ENCODE results near the gene LILRA1.
"Not testable (repeated sequence)": the region's sequence is repeated elsewhere in the genome, so short reads cannot be mapped to it uniquely, and the experiment has no call there.

LILRA1 gene

GRCh38 chr19:54593445-54593844 is at the start of gene LILRA1:
Gene LILRA1 (plus strand): TSS chr19:54593632. CDS start chr19:54594245, 613 bp downstream.
- not testable (repeated sequence) for DNase-seq

GRCh38 chr19:54548806-54549205 is 44.6 kb upstream of the LILRA1 start:
- no peak for DNase-seq

GRCh38 chr19:54549224-54549623 is 44.2 kb upstream of the LILRA1 start:
- DNase-seq = no peak

GRCh38 chr19:54551293-54551692 is 42.1 kb upstream of the LILRA1 start:
- DNase-seq = no peak

DNA sequence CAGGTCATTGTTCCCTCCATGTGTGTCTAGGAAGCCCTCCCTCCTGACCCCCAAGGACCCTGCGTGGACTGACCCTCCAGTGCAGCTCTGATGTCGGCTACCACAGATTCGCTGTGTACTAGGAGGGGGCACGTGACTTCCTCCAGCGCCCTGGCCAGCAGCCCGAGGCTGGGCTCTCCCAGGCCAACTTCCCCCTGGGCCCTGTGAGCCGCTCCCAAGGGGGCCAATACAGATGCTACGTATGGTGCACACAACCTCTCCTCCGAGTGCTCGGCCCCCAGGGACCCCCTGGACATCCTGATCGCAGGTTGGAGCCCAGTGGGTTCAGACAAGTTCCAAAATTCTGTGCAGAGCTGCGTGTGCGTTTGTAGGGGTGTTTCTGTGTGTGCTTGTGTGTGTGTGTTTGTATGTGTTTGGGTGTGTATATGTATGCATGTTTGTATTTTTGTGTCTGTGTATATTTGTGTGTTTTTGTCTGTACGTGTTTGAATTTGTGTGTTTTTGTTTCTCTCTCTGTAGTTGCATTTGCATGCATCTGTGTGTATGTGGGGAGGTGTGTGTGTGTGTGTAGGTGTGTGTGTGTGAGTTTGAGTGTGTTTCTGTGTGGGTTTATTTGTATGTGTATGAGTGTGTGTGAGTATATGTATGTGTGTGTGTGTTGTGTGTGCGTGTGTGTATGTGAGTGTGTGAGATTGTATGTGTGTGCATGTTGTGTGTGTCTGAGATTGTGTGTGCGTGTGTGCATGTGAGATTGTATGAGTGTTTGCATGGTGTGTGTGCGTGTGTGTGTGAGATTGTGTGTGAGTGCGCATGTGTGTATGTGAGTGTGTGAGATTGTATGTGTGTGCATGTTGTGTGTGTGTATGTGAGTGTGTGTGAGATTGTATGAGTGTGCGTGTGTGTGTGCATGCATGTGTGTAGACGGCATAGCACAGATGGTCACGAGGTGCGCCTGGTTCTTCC is 41.2 kb upstream of the LILRA1 start:
- no peak for DNase-seq

- DNase-seq = no peak
Observed at GRCh38 chr19:54552913-54553310, 40.5 kb upstream of the LILRA1 start.

DNA sequence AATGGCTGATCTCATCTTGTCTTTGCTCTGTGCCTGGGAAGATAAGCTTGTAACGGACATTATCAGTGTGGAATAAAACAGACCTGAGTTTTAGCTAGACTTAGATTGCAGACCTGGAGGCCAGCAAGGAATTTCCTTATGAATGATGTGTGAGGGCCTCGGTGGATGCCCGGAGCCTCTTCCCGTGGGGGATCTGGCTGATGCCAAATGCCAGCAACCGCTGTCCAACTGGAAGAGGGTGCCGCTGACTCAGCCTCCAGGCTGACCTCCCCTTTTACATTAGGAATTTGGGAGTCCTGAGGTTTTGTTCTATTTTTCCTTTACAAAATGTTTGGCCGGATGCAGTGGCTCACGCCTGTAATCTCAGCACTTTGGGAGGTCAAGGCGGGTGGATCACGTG is 39.4 kb upstream of the LILRA1 start:
- DNase-seq = no peak

- DNase-seq = no peak
Observed at GRCh38 chr19:54554896-54555295, 38.5 kb upstream of the LILRA1 start.

DNA sequence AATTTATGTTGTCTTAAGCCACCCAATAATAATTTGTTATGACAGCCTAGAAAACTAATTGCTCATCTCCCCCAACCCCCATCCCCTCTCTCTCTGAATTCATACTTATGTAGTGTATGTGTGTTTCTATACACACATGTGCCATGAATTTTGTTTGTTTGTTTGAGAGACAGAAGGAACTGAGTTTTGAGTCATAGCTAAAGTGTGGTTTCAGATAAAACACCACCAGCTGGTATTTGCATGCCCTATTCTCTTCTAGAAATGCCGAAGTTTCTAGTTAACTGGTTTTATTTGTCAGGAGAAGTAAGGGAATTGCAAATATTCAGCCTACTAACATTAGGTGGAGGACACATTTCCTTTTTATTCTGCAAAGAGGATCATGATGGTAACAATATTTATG is 37.2 kb upstream of the LILRA1 start:
- DNase-seq = no peak

- DNase-seq = no peak
Observed at GRCh38 chr19:54558339-54558738, 35.1 kb upstream of the LILRA1 start.

DNA sequence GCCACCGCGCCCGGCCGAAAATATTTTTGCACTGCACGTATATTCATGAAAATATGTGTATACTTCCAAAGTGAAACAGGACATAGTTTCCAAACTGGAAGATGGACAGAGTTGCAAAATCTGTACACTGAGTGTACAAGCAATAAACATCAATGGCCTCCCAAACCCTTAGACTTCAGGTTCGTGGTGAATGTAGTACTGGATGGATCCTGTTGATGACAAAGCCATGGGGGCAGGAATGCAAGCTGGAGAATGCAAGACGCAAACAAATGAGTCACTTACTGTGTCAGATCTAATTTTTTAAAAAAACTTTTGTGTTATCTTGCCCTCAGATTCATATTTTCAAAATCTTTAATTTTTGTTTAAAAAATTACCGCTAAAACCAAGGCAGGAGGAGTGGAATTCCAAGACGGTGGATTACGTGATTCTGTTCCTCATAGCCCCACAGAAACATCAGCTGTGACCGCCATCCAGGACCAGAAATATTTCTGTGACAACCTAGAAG is 32.5 kb upstream of the LILRA1 start:
- DNase-seq = no peak

DNA sequence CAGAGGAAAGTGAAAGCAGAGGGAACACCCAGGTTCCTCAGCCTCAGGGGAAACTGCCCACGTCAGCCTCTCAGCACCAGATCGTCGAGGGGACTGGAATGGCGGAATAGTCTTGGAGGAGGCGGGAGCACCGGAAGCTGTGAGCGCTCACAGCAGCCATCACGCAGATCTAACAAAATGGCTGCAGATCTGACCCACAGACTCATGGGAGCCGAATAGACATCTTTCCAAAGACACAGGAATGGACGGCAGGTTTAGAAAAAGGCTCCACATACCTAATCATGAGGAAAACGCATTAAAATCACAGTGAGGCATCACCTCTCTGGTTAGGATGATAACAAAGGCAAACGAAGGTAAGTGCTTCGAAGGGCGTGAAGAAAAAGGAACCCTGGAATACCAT is 31.6 kb upstream of the LILRA1 start:
- DNase-seq = no peak

- not testable (repeated sequence) for DNase-seq
Observed at GRCh38 chr19:54563206-54563605, 30.2 kb upstream of the LILRA1 start.

DNA sequence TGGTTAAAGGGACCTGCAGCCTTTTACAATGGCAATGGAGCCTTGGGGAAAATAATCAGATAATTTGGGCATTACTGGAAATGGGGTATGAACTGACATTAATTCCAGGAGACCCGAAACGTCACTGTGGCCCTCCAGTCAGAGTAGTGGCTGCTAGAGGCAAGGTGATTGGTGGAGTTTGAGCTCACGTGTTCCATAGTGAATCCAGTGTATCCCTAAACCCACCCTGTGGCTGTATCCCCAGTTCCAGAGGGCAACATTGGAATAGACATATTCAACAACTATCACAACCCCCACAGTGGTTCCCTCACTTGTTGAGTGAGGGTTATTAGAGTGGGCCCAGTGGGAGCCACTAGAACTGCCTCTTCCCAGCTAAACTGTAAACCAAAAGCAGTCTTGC is 23.1 kb upstream of the LILRA1 start:
- DNase-seq = no peak

DNA sequence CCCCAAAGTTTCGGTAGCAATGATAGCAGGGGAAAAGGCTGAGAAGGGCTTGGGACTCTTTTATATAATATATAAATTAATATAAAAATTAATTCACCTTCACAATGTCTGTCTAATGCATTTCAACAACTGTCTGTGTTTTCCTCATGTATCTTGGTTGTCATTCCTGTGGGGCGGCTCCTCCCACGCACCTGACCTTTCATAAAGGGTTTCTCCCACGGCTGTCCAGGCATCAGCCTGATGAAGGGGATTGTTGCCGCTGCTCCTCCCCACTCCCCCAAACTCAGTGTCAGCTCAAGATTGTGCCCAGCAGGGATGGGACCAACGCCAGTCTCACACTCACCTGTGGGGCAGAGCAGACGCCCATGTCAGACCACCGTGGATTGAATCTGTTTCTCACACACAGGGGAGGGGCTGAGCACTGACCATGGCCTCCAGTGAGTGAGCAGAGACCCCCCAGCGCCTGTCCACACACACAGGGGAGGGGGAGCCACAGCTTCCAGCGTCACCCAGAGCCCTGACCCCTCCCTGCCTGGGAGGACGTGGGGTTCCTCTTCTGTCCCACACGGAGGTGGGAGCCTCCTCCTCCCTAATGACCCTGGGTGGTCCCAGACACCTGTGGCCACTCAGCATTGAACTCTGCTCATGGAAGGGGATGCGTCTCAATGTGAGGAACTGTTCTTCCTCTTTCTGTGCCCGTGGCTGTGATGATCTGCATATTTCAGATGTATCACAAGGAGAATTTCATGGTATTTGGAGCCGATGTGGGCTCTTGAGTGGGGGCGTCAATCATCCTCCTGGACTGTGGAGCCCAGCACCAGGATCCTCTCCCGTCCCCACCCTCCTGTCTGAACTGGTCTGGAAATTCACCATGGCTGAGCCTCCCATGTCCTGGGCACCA is 21.5 kb upstream of the LILRA1 start:
- DNase-seq = not testable (repeated sequence)

DNA sequence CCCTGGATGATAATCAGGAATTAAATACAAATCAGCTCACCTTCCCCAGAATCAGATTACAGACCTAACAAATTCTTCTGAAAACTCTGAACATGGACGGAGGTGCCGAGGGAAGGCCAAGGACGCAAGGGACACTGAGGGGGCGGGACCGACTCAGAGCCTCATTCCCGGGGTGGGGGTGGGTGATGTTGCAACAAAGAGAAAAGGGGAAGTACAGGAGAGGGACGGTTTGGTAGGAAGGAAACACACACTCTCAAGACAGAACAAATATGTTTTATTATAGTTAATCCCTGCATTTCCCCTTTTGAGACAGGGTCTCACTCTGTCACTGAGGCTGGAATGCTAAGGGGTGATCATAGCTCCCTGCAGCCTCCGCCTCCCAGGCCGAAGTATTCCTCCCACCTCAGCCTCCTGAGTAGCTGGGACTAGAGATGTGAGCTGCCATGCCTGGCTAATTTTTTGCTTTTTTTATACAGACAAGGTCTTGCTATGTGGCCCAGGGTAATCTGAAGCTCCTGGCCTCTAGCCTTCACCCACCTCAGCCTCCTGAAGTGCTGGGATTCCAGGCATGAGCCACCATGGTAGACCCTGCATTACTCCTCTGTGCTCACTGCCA is 20.6 kb upstream of the LILRA1 start:
- no peak for DNase-seq

GRCh38 chr19:54573330-54573872 is 20.0 kb upstream of the LILRA1 start, which contains the start of gene LILRA2:
Gene LILRA2 (plus strand): TSS chr19:54573790. CDS start chr19:54573879, 89 bp downstream.
- DNase-seq = no peak

DNA sequence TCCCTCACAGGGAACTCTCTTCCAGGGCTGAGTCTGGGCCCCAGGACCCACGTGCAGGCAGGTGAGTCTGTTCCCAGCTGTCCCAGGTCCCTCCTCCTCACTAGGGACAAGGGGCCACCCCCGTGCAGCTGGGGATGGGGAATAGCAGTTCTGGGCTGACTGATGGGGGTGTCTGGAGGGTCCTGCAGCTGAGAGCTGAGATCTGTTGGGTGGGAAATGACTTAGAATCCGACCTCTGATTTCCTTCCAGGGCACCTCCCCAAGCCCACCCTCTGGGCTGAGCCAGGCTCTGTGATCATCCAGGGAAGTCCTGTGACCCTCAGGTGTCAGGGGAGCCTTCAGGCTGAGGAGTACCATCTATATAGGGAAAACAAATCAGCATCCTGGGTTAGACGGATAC is 19.4 kb upstream of the LILRA1 start:
- DNase-seq = no peak

GRCh38 chr19:54574527-54575056 is 18.8 kb upstream of the LILRA1 start:
- DNase-seq = no peak

DNA sequence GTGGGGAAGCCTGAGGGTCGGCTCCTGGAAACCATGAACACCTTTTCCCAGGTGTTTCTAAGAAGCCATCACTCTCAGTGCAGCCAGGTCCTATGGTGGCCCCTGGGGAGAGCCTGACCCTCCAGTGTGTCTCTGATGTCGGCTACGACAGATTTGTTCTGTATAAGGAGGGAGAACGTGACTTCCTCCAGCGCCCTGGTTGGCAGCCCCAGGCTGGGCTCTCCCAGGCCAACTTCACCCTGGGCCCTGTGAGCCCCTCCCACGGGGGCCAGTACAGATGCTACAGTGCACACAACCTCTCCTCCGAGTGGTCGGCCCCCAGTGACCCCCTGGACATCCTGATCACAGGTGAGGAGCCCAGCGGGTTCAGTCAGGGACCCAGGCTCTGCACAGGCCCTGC is 18.2 kb upstream of the LILRA1 start:
- not testable (repeated sequence) for DNase-seq

DNA sequence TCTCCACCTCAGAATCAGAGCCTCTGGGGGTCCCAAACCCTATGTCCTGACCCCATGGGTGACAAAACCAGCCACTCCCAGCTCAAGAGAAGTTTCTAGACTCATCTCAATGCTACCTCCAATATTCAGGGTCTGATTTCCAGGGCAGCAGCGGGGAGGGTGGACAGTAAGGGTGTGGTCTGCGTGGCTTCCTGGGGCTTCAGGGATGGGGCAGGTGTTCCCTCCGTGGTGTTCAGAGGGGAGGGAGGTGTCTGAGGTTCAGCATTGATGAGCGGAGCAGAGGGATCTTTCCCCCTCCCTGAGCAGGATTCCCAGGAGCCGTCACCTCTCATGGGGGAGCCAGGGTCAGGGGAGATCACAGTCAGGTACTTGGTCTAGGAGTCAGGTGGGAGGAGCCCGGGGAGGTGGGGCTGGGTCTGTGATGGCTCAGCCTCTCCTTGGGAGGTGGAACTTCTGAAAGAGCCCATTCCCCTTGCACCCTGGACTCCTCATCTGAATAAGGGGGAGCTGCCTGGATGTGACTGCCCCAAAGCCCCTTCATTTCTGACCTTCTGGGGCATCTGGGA is 16.9 kb upstream of the LILRA1 start:
- DNase-seq = no peak

DNA sequence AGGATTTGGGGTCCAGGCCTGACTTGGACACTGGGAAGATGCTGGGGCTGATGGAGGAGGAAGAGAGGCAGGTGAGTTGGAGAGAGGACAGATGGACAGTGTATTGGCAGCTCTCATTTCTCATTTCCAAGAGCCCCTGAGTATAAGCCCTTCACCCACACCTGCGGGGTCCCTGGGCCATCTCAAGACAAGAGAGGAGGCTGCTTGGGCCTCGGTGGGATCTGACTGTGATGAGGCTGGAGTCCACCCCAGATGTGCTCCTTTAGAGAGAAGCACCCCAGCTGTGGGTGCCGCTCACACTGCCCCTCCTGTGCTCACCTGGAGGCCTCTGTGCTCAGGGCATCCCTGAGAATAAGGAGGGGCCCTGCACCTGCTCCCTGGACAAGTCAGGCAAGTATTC is 16.1 kb upstream of the LILRA1 start:
- no peak for DNase-seq
